ENCODE data around the gene SIRT4.

DNA sequence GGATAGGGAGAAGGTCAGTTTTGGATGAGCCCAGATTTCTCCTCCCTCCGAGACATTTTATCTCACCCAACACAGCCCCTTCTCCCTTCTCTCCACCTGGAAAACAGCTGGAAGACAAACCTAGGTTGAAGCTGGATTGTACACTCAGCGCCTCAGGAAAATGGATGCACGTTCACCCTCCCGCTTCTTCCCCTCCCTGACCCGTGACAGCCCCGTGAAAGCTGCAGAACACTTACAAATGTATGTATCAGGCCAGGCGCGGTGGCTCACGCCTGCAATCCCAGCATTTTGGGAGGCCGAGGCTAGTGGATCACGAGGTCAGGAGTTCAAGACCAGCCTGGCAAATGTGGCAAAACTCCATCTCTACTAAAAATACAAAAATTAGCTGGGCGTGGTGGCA is 14.6 kb upstream of the SIRT4 start:
- TF ChIP-seq, protein P1, sequence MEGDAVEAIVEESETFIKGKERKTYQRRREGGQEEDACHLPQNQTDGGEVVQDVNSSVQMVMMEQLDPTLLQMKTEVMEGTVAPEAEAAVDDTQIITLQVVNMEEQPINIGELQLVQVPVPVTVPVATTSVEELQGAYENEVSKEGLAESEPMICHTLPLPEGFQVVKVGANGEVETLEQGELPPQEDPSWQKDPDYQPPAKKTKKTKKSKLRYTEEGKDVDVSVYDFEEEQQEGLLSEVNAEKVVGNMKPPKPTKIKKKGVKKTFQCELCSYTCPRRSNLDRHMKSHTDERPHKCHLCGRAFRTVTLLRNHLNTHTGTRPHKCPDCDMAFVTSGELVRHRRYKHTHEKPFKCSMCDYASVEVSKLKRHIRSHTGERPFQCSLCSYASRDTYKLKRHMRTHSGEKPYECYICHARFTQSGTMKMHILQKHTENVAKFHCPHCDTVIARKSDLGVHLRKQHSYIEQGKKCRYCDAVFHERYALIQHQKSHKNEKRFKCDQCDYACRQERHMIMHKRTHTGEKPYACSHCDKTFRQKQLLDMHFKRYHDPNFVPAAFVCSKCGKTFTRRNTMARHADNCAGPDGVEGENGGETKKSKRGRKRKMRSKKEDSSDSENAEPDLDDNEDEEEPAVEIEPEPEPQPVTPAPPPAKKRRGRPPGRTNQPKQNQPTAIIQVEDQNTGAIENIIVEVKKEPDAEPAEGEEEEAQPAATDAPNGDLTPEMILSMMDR (IDR thresholded peaks at IDR 0.05): no peak
- no peak for TF ChIP-seq POLR2A (IDR thresholded peaks at IDR 0.05)
